GM21529 (cell line): ENCODE results near the gene PHF12.
"Not testable (repeated sequence)": the region's sequence is repeated elsewhere in the genome, so short reads cannot be mapped to it uniquely, and the experiment has no call there.

ENCODE experiments used
- ATAC-seq: cut with Tn5 transposase; IDR thresholded peaks from one replicate; pipeline ENCODE4 v1.9.1; 2021; ENCODE audit not compliant: unreplicated experiment

PHF12 gene

DNA sequence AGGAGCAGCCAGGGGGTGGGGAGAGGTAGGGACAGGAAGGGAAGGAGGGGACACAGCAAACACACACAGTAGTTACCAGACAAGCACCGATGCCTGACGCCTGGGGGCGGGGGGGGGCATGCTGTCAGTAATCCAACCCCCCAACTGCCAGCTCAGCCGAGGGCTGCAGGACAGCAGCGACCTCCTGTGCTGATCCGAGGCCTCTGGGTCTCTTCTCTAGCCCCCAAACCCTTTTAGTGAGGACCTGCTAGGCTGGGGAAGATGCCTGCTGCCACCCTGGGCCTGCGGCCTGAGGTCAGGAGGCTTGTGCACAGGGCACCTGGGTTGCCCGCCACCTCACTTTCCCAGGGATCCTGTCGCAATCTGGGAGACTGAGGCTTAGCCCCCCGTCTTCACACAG is 65.4 kb downstream of the PHF12 start:
- no peak for ATAC-seq

DNA sequence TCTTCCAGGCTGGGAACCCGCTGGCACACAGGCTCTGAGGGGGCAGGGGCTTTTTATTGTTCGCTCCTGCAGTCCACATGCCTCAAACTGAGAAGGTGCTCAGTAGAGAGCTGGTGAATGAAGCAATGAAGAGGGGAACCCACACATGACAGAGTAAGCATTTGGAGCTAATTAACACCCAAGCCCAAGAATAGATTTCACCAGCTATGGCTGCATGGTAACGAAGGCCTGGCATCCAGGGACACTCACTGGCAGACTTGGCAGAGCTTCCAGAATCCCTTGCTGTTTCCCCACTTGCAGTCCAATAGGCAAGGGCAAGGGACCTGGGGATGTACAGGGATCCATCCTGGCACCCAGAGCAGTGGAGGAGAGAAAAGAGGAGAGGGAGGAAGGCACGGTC is 66.0 kb downstream of the PHF12 start:
- ATAC-seq: no peak

DNA sequence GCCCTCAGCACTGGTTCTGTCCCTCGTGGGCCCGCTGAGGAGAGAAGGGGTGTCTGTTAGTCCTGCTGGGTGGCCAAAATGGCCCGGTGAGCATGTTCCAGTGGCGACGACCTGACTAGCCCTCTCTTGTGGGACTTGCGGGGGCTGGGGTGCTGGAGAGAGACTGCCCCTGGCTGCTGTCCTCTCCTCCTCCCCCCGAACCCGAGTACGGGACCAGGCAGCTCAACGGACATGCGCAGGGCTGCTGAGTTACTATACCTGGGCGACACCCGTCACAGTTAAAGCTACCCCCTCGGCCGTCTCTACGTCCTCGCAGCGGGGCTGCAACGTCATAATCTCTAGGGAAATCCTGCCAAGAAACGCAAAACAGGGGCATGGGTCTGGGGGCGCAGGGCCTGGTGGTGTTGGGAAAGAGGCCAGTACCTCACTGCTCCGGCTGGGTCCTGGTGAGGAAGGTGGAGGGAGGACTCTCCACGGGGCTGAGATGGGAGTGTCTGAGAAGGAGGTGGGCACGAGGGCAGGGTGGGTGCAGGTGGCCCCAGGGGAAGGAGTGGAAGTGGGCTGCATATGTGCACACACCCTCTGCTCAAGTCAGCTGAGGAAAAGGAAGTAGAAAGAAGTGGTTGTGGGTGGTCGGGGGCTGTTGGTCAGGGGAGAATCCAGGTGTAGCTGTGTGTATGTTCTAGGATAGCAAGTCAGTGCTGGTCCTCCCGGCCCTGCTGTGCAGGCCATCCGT is 67.2 kb downstream of the PHF12 start:
- ATAC-seq: no peak

DNA sequence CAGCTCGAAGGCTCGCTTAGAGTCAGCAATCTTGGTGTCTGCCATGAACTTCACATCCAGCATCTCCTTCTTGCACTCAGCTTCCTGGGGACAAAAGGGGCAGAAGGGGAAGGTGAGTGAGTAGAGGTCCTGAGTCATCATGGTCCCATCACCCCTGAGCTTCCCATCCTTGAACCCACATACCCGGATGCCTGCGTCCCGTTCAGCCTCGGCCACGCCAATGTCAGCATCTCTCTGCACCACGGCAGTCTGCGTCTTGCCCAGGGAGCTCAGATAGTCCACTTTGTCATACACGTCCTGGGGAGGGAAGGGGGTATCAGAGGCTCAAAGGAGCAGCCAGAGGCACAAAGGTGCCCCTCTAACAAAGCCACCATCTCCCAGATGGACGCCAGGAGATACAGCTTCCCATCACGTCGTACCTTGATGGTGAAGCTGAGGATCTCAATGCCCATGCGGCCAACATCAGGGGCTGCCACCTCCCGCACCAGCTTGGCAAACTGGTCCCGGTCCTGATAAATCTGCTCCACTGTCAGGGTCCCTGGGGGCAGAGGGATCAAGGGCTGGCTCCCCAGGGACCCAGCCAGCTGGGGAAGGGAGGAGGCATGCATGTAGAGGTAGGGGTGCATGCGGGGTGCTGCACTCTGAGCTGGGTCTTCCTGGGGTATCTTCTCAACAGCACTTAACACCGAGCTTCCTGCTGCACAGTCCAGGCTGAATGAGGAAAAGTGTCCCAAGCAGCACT is 69.0 kb downstream of the PHF12 start:
- no peak for ATAC-seq

DNA sequence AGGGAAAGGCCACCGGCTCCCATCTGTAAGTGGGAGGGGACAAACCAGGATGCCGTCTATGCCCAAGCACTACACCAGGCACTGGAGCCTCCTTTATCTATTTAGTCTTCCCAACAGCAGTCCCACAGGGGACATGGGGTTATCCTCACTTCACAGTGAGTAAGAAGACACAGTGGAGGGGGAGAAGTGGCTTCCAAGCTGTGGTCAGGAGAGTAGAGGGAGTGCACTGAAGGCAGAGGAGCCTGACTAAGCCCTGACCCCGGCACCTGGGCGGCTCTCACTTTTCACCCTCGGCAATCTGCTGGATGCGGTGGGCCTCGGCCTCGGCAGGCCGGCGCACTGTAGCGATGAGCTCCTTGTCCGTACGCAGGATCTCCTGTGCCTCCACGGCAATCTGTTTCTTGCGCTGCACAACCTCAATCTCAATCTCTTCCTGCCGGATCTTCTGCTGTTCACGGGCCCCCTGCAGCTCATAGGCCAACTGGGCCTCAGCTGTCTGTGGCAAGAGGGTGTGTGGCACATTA is 69.7 kb downstream of the PHF12 start:
- ATAC-seq: no peak

DNA sequence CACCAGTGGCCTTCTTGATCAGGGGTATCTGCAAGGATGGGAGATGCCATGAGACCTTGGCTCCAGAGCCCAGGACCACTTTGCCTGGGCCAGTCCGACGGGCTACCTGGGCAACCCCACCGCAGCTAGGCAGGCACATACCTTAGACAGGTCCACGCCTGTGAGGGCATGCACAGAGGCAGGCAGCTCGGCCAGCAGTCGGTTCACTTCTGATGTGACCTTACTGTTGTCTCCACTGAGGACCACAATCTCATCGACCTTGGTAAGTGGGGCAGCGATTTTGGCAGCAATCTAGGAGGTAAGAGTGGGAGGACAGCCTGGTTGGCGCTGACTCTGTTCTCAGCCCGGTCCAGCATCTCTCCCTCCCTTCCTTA is 70.8 kb downstream of the PHF12 start:
- ATAC-seq: no peak

DNA sequence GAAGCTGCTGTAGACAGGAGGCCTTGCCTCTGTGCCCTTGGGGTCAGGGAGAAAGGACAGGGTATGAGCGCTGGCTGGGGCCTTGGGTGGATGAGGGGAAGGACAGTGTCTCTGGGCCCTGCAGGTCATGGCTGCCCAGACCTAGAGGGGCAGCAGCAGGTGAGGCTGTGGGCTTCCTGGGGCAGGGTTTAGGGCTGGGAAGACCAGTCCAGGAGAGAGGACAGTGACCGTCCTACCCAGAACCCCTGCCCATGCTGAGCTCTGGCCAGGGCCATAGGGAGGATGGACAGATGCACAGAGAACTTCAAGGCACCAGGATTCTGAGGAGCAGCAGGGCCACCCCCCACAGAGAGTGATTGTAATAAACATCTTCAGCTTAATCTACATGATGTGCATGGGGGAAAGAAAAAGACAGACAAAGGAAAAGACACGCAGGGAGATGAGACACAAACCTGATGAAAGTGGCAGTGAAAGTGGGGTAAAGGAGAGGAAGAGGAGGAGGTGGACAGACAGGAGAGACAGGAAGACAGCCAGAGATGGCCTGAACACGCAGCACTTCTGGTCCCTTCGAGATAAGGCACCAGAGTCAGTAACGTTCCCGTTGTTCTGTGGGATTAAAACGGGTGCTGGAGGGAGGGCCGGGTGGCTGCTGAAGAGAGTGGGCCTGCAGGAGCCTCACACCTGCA is 71.3 kb downstream of the PHF12 start:
- ATAC-seq: no peak

DNA sequence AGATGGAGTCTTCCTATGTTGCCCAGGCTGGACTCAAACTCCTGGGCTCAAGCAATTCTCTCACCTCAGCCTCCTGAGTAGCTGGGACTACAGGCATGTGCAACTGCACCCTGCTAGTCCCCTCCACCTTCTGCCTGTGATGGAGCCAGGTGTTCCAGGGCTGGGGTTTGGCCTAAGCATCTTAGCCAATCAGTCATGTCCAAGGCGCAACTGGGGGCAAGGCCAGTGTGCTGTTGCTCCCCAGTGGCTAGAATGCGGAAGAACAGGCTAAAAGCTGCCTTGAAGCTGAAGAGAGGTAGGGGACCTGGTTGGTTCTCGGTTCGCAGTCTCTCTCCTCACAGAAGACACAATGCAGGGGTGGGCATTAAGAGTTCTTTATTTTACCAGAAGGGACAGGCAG is 72.3 kb downstream of the PHF12 start:
- ATAC-seq: no peak

DNA sequence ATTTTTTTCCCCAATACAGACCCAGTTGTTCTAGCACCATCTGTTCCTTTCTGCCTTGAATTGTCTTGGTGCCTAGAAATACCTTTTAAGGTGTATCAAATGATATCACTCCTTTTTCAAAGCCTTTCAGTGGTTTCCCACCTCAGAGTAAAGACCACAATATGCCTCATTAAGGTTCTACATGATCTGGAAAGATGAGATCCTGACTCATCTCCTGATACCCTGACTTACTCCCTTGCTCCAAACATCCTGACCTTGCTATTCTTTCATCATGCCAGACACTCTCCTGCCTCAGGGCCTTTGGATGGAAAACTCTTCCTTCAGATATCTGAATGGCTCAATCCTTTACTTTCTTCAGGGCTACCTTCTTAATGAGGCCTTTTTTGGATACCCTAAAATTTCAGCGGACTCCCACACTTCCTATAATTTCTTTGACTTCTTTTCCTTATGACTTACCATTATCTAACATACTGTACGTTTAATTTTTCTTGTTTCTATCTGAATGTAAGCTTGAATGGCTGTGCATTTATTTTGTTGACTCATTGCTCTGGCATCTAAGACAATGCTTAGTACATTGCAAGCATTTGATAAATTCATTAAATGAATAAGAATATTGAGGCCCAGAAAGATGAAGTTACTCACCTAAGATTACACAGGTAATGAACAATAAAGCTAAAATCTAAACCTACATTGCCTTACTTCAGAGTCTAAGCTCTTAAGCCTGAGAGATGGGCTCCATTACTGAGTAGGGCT is 73.0 kb downstream of the PHF12 start:
- ATAC-seq: no peak

DNA sequence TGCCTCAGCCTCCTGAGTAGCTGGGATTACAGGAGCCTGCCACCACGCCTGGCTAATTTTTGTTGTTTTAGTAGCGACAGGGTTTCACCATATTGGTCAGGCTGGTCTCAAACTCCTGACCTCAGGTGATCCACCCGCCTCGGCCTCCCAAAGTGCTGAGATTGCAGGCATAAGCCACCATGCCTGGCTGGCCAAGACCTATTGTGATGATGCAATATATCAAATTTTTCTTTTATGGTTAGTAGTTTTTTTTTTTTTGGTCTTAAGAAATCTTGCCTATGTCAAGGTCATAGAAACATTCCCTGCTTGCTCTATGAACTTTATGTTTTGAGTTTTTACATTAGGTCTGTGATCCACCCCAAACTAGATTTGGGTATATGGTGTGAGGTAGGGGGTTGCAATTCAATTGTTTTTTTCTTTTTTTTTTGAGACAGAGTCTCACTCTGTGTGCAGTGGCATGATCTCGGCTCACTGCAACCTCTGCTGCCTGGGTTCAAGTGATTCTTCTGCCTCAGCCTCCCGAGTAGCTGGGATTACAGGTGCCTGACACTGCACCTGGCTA is 74.1 kb downstream of the PHF12 start:
- not testable (repeated sequence) for ATAC-seq

DNA sequence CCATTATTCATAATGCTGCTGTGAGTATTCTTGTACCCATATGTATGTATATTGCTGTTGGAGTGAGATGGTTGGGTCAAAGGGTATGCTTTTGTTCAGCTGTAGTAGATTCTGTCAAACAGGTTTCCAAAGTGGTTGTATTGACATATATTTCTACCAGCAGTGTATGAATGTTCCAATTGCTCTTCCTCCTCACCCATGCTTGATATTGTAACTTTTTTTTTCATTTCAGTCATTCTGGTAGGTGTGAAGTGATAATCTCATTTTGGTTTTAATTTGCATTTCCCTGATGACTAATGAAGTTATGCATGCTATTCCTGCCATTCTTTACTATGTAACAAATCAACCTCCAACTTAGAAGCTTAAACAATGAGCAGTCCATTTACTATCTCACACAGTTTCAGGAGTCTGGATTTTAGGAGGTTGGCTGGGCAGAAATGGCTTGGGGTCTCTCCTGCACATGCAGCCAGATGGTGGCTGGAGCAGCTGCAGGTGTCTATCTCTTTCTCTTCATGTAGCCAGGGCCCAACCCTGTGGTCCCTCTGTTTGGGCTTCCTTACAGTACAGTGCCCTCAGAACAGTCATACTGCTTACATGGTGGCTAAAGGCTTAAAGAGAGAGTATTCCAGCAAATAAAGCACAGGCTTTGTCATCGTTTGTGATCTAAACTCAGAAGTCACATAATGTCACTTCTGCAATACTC is 75.3 kb downstream of the PHF12 start:
- no peak for ATAC-seq

DNA sequence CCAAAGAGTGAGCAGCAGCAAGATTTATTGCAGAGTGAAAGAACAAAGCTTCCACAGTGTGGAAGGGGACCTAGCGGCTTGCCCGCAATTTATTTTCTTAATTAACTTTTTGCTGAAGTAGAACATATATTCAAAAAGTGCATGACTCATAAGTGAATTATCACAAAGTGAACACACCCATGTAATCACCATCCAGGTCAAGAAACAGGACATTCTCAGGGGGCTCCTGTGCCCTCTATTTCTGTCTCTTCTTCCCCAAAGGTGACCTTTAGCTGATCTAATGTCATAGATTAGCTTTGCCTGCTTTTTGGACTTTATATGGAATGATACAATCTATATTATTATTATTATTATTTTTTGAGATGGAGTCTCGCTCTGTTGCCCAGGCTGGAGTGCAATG is 76.6 kb downstream of the PHF12 start:
- no peak for ATAC-seq

DNA sequence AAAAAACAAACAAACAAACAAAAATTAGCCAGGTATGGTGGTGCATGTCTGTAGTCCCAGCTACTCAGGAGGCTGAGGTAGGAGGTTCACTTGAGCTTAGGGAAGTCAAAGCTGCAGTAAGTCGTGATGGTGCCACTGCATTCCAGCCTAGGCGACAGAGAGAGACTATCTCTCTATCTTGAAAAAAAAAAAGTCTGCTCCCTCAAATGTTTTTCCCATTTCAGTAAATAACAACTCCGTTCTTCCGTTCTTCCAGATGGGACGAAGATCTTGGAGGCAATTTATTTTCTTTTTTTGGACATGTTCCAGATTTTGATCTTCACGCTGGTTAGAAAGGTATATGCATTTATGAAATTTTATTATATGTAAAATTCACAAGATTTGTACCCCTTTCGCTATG is 77.5 kb downstream of the PHF12 start:
- ATAC-seq: no peak

DNA sequence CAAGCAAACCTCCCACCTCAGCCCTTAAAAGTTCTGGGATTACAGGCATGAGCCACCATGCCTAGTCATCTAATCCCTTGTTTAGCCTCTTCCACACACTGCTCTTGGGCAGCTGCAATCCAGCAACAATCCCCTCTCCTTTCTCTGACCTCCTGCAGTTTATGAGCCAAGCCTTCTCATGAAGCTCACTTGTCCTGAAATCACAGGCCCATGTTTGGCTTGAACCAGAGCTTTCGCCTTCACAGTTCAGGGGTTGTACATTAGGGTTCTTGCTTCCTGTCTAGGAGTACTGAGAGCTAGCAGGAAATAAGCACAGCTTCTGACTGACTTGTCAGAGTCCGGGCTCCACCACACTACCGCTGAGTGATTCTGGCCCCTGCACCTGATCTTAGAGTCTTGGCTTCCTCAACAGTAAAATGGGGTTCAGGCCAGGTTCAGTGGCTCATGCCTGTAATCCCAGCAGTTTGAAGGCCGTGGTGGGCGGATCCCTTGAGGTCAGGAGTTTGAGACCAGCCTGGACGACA is 80.2 kb downstream of the PHF12 start:
- ATAC-seq: peak; percentile 93

DNA sequence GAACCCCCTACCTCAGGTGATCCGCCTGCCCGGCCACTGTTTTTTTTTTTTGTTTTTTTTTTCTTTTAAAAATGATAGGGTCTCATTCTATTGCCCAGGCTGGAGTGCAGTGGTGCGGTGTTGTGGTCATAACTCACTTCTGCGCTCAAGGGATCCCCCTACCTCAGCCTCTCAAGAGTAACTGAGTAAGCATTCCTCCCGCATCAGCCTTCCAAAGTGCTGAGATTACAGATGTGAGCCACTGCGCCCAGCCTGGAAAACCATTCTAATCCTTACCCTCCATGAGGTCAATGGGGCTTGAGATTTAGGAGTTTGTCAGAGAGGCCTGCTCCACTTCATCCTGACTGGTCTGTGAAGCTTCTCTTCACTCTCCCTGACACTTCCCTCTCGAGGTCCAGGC is 84.0 kb downstream of the PHF12 start:
- ATAC-seq: no peak

DNA sequence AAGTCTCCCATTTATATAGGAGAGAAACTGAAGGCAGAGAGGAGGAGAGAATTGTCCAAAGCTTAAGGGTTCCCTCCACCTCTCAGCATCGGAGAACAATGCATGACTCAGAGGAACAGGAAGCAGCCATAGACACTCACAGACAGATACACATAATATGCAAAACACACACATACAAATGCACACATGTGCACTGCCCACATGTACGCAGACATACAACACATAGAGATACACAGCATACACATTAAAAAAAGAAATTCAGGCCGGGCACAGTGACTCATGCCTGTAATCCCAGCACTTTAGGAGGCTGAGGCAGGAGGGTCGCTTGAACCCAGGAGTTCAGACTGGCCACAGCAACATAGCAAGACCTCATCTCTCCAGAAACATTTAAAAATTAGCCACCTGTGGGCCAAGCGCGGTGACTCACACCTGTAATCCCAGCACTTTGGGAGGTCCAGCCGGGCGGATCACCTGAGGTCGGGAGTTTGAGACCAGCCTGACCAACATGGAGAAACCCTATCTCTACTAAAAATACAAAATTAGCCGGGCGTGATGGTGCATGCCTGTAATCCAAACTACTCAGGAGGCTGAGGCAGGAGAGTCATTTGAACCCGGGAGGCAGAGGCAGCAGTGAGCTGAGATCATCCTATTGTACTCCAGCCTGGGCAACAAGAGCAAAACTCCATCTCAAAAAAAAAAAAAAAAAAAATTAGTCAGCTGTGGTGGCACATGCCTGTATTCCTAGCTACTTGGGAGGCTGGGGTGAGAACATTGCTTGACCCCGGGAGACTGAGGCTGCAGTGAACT is 85.2 kb downstream of the PHF12 start:
- no peak for ATAC-seq

DNA sequence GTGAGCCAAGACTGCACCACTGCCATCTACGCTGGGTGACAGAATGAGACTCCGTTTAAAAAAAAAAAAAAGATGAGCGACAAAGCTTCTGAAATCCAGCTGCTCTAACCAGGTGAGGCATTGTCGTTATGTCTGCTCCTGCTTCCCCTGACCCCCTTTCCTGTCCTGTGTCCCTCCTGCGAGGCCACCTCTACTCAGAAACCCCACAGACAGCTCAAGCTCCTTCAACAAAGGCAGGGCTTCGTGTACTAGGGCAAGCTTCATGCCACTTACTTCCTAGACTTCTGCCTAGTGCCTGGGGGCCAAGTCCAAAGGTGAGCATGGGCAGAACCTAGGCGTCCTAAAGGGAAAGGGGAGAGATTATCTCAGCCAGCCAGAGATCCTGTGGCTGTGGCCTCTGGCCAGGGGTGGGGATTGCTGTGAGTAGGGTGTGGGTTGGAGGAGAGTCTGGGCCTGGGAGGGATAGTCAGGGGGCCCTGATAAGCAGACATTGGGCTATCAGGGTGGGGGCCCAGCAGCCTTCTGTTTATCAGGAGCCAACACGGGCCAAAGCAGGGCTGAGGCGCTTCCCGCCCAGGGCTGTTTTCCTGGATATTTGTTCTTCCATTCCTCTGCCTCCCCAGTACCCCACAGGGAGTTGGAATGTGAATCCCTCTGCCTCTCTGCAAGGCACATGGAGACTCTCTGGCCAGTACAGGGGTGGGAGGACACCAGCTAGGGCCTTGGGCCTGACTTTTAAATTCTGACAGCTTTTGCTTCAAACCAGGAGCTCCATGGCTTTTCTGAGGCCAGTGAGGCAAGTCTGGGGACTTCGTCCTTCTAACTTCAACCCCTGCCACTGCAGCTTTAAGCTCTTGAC is 86.1 kb downstream of the PHF12 start:
- ATAC-seq: no peak

DNA sequence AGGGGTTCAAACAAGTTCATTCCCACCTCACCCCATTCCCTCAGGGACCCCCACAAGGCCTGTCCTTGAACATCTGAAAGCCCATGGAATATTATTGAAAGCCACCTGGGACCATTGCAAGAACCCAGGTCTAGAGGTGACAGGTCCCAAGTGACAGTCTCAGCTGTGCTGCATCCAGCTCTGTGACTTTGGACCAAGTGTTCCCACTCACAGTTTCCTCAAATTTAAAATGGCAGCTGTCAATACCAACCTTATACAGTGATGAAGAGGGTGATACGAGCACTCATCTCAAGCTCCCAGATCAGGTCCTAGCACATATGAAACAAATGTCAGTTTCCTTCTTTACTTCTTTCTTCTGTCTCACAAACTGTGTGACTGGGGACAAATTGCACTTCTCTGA is 87.4 kb downstream of the PHF12 start:
- no peak for ATAC-seq
